HG03097 (cell line): ENCODE data around the gene PICALM.

Source experiments
- ATAC-seq: cut with Tn5 transposase; IDR thresholded peaks from one replicate; pipeline ENCODE4 v1.9.1; 2021; ENCODE audit not compliant: unreplicated experiment, low FRiP score

The PICALM gene

DNA sequence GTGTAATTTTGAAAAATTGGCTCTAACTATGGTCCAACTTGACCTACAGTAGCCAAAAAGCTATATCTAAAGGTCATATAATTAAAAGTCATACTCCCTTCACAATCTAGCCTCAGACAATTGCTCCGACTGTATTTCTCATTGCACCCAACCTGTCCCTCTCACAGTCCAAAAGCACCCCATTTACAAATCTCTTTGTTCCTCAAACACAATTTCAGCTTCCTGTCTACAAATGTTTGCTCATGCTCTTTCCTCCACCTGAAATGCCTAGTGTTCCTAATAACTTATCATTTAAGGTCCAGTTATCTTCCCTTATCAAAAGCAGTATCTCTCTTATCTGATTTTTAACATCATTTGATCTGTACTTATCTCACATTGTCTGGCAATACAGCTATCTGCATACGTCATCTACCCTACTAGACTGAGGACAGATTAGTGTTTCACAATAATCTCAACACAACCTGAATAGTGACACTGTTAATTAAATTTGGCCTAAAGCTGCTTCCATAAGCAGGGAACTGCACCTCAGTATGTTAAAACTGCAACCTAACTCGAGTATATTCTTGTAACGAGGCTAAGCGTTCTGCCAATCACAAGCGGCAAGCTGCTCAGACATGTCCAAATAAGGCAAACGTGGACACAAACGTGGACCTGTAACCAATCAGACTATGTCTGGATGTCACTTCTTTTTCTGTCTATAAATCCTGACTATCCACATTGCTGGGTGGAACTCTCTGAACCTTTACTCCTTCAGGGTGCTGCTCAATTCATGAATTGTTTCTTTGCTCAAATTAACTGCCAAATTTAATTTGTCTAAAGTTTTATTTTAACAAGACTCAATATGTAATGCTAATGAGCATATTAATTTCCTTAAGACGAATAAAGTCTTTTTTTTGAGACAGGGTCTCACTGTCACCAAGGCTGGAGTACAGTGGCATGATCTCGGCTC is 15.9 kb downstream of the PICALM start:
- ATAC-seq, result no peak

DNA sequence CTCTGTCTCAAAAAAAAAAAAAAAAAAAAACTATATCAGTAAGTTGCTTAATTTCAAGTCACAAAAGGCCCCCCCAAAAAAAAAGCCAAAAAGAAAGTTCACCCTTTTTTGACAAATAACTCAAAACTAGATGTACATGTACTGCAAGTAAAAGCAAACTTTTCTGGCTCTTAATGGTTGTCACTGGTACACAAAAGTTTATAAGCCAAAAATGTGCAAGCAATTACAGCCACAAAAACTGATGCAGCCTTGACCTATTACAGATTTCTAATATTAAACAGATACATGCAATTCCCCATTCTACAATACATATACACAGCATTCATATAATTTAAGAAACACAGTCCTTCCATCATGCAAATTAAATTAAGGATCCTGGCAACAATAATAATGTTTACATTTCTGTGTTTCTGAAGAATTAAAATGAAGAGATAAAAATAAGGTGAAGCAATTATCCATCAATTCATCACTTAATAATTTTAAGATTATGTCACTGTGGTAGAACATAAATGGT is 18.6 kb downstream of the PICALM start:
- no peak for ATAC-seq

- no peak for ATAC-seq
These were observed 21.5 kb downstream of the PICALM start for GRCh38 chr11:86047275-86047991.

DNA sequence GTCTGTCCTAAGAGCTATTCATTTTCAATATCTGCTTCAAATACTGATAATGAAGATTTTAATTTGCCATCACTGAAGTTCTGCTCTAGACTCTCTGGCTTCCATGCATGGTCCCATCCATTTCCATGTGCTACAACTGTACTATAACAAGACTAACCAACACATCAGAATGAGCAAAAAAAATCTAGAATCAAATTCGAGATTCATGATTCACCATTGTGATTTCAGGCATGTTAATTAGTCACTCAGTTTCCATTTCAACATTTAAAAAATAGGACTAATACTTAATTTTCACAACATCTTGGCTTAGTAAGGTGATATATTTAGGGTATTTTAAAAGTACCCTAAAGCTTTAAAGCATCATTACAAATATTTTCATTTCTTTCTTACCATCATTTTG is 22.8 kb downstream of the PICALM start:
- no peak for ATAC-seq

DNA sequence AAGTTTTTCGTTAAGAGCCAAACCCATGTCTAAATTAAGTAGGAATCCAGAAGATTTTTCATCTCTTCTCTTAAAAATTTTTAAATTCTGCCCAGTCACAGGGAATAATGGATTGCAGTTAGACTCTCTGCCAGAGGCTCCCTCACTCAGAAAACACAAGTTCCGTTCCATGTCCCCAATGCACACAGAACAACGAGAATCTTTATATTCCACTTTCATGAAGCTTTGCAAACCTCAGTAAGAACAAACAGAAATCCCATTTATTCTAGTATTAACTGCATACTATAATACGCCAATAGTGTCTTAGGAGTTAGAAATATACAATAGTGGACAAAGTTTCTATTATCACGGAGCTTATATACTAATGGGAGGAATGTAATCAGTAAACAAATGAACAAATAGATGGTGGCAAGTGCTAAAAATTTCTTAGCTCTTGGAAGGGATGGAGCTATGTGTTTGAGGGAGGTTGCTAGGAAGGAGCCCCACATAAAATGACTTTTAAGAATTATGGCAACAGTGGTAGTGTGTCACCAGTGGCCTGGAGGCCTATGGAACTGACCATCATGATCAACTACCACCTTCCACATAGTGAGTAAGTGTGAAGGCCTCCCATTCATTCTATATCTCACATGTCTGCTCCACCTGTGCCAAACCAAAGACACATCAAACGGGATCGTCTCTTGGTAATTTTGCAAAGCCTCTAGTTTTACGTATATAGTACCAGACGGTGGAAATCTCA is 24.9 kb downstream of the PICALM start:
- no peak for ATAC-seq

DNA sequence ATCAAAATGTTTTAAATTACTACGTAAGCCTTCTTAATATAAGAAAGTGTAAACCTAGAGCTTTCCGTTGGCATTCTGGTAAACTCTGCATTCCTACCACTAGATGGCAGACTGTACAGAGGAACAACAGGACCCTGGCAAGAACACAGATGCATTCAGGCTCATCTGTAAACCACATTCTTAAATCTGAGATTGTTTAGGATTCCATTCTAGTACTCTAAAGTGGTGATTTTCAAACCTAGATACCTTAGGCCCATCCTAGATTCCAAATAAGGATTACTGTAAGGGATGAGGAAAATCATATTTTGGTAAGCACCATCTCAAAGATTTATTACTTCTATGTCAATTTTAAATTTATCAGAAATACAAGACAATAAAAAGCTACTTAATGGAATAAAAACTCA is 26.9 kb downstream of the PICALM start:
- peak; percentile 61 for ATAC-seq

GRCh38 chr11:86040919-86041850 is 27.7 kb downstream of the PICALM start:
- ATAC-seq, result no peak

DNA sequence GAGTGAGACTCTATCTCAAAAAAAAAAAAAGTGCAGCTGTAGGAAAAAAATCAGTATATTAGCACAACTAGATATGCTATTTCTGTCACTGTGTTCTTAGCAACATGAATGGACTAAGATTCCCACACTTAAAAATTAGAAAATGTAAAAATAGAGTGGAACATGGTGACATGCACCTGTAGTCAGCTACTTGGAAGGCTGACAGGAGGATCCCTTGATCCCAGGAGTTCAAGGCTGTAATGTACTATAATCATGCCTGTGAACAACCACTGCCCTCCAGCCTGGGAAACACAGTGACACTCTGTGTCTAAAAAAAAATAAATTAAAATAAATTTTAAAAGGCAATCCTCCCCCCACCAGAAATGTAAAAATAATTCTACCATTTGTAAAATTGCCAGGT is 29.8 kb downstream of the PICALM start:
- no peak for ATAC-seq

GRCh38 chr11:86037743-86038142 is 31.1 kb downstream of the PICALM start:
- ATAC-seq, result no peak

DNA sequence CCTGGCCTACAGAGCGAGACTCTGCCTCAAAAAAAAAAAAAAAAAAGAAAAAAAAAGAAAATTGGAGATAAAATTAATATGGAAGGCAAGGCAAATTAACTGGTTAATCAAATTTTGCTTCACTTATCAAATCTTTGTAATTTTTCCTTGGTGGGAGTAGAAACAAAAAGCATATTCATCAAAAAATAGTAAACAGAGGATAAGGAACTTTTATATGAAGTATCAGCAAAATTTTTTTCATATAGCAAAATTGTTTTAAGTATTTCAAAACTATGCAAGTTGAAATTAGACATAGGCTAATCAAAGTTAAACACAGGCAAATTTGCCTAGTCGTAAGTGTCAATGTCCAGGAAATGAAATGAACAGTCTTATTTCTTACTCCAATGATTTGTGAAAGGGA is 33.0 kb downstream of the PICALM start:
- ATAC-seq, result no peak

- ATAC-seq, result no peak
These were observed 33.7 kb downstream of the PICALM start for GRCh38 chr11:86035164-86035563.

GRCh38 chr11:86034710-86035109 is 34.2 kb downstream of the PICALM start:
- ATAC-seq, result no peak

DNA sequence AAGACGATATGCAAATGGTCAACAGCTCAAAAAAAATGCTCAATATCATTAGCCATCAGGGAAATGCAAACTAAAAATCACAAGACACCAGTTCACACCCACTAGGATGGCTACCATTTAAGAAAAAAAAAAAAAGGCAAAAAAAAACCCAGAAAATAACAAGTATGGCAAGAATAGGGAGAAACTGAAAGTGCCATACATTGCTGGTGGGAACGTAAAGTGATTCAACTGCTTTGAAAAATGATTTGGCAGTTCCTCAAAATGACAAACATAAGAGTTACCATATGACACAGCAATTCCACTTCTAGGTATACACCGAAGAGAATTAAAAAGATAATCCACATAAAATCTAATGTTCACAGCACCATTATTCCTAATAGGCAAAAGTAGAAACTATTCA is 47.5 kb downstream of the PICALM start:
- no peak for ATAC-seq

- ATAC-seq, result no peak
These were observed 50.6 kb downstream of the PICALM start for GRCh38 chr11:86018249-86018648.

GRCh38 chr11:86016451-86016850 is 52.4 kb downstream of the PICALM start:
- ATAC-seq, result no peak

DNA sequence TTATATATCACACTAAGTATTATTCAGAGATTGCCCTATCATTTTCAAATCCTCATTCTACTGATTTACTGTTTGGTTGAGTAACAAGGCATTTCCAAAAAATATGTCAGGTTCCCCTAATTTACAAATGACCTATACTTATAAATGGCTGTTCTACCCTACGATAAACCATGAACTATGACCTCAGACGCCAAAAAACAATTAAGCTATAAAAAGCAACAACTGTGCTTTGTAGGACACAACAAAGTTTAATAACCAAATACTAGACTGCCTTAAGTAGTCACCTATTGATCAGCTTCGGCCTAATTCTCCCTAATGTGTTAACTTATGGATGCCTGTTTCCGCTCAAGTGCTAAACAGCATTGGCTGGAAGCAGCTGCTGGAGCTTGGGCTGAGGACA is 53.2 kb downstream of the PICALM start:
- no peak for ATAC-seq

DNA sequence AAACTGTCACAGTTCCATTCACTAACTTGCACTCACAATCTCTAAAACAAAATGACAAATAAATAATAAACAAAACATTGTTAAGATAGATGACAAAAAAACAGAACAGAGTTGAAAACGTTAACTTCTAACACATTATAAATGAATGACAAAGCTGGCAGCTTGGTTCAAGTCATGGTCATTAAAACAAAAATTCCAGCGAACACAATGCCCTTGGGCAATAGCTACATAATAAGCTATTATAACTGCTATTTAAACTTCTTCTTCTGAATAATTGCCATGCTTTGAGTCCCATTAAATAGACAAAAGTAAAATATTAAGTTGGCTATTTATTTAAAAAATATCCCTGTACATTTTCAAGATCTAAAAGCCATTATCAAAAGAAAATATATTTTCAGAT is 54.7 kb downstream of the PICALM start:
- no peak for ATAC-seq

DNA sequence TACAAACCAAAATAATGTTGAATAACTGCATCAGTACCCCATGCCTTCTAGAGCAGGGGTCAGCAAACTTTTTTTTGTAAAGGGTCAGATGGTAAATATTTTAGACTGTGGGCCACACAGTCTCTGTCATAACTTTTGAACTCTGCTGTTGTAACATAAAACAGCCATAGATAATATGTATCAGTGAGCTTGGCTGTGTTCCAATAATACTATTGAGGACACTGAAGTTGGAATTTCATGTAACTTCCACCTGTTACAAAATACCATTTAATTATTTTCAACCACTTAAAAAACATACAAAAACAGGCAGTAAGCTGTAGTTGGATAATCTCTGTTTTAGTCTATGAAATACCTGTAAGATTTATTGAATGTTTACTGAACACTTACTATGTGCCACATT is 55.2 kb downstream of the PICALM start:
- no peak for ATAC-seq

GRCh38 chr11:86011175-86011574 is 57.7 kb downstream of the PICALM start:
- ATAC-seq, result no peak

GRCh38 chr11:86003654-86004053 is 65.2 kb downstream of the PICALM start:
- no peak for ATAC-seq
